ACC112 (cell line): ENCODE measurements around the gene ARL3.
"Not testable (repeated sequence)": the region's sequence is repeated elsewhere in the genome, so short reads cannot be mapped to it uniquely, and the experiment has no call there.

Experiments
- H2AFZ ChIP-seq: fragments of 200-600 bp; sonication (generic); one replicate; pipeline ENCODE4 v1.6.0; 2017; ENCODE audit warnings: antibody characterized with exemption, low read length; ENCODE audit not compliant: unreplicated experiment
- H3K27ac ChIP-seq: fragments of 200-600 bp; sonication (generic); 2 replicates; pipeline ENCODE4 v1.5.1; 2014; ENCODE audit warnings: low read depth, mild to moderate bottlenecking, antibody characterized with exemption, low read length, moderate library complexity
- H3K27me3 ChIP-seq: fragments of 200-600 bp; sonication (generic); 2 replicates; pipeline ENCODE4 v1.6.1; 2014; ENCODE audit warnings: mild to moderate bottlenecking, antibody characterized with exemption, low read length, moderate library complexity, mixed read lengths; ENCODE audit not compliant: insufficient read depth
- H3K36me3 ChIP-seq: fragments of 200-600 bp; sonication (generic); 2 replicates; pipeline ENCODE4 v1.6.1; 2016; ENCODE audit warnings: mild to moderate bottlenecking, antibody characterized with exemption, low read length, moderate library complexity, mixed read lengths; ENCODE audit not compliant: insufficient read depth
- H3K4me1 ChIP-seq: fragments of 200-600 bp; sonication (generic); one replicate; pipeline ENCODE4 v1.6.1; 2016; ENCODE audit warnings: low read length, mixed read lengths; ENCODE audit not compliant: insufficient read depth, unreplicated experiment, control insufficient read depth
- H3K4me3 ChIP-seq: fragments of 200-600 bp; sonication (generic); 2 replicates; pipeline ENCODE4 v1.5.1; 2014; ENCODE audit warnings: mild to moderate bottlenecking, low read depth, low read length
- H3K79me2 ChIP-seq: fragments of 200-600 bp; sonication (generic); one replicate; pipeline ENCODE4 v1.6.0; 2016; ENCODE audit warnings: low read length; ENCODE audit not compliant: control insufficient read depth, unreplicated experiment, insufficient read depth

Gene ARL3

DNA sequence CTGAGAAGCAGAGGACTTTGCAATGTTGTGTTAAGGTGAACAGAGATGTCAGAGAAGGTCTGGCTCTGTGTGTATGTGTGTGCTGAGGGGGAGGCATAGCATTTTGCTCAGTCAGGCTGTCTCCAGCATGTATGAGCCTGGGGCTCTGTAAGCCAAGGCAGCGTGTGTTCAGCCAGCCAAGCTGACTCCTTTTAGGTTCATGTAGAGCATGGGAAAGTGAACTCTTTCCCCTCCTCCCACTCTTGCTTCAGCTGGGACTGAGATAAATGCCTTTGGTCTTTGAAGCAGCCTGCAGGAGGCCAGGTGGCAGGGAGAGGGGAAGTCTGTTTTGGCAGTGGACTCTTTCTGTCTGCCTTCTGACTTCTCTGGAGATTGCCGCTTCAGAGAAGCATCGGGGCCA, 4.0 kb upstream of the ARL3 start:
- Histone ChIP-seq H3K4me1 (peaks cover 6% of the 10 kb centered on the region), H3K79me2 (peaks cover 10% of the 10 kb centered on the region), H3K4me3 (no peak overlapping the region), H2AFZ (no peak overlapping the region), H3K27ac (no peak overlapping the region), H3K27me3 (no peaks in the 10 kb centered on the region), H3K36me3 (no peaks in the 10 kb centered on the region)

DNA sequence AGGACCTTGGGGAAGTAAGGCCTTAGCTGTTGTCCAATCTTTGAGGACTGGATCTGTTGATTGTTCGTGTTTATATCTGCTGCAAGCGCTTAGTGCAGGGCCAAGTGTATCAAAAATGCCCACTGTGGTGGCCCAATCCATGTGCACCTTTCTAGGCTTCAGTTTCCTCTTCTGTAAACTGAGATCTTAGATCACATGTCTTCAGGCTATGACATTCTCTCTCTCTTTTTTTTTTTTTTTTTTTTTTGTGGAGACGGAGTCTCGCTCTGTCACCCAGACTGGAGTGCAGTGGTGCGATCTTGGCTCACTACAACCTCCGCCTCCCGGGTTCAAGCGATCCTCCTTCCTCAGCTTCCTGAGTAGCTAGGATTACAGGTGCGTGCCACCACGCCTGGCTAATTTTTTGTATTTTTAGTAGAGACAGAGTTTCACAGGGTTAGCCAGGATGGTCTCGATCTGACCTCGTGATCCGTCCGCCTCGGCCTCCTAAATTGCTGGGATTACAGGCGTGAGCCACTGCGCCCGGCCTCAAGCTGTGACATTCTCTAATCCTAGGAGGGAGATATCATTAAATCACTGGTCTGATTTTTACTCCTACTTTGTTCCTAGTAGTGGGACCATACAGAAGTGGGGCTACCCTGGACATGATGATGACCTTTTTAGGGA, 2.8 kb upstream of the ARL3 start:
- not testable (repeated sequence) for H3K4me3 ChIP-seq

DNA sequence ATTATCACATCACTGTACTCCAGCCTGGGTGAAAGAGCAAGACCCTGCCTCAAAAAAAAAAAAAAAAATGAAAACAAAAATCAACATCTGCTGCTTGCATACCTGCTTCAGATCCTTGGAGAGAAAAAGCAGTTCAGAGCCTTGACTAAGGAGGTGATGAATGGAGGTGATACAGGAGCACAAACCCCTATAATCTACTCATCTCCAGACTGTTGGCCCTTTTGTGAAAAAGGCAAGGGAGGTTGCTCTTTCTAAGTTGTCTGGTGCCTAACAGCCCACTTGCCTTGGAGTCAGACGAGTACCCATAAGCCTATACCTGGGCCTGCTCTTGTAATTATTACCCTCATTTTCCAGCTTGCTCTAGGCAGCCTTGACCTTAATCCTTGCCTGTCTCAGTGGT, 1.7 kb upstream of the ARL3 start:
- no peak overlapping the region for H2AFZ ChIP-seq
- peak overlapping the region; percentile 90; the same call in 1 of the 2 replicates for H3K4me3 ChIP-seq
- H3K27ac ChIP-seq = no peak overlapping the region
- H3K27me3 ChIP-seq = no peaks in the 10 kb centered on the region
- peaks cover 26% of the 10 kb centered on the region for H3K79me2 ChIP-seq
- H3K36me3 ChIP-seq = no peaks in the 10 kb centered on the region
- peaks cover 18% of the 10 kb centered on the region for H3K4me1 ChIP-seq

More for the DNA sequence above, 2.8 kb upstream of the ARL3 start:
- Histone ChIP-seq H3K79me2 (peaks cover 18% of the 10 kb centered on the region), H3K4me1 (peaks cover 11% of the 10 kb centered on the region)
- H3K27ac ChIP-seq, H2AFZ ChIP-seq, H3K27me3 ChIP-seq, H3K36me3 ChIP-seq: not testable (repeated sequence)

GRCh38 chr10:102714621-102715455, 641 bp upstream of the ARL3 start, which contains the start of gene SFXN2:
SFXN2 (plus strand) TSS chr10:102714636; CDS start chr10:102726637, 12,001 bp downstream.
- Histone ChIP-seq H3K27ac (peak within 1 kb of the TSS; percentile 86), H3K4me1 (peaks cover 27% of the 10 kb centered on the region), H3K27me3 (no peaks in the 10 kb centered on the region), H3K4me3 (peak within 1 kb of the TSS; percentile 90), H3K79me2 (peaks cover 36% of the 10 kb centered on the region), H3K36me3 (no peaks in the 10 kb centered on the region), H2AFZ (peak within 1 kb of the TSS; percentile 84)

- peaks cover 36% of the 10 kb centered on the region for H3K79me2 ChIP-seq
- peak overlapping the region; percentile 78 for H2AFZ ChIP-seq
- H3K4me1 ChIP-seq = peaks cover 27% of the 10 kb centered on the region
- H3K27me3 ChIP-seq = no peaks in the 10 kb centered on the region
- no peaks in the 10 kb centered on the region for H3K36me3 ChIP-seq
- H3K27ac ChIP-seq = peak overlapping the region; percentile 86
- H3K4me3 ChIP-seq = peak overlapping the region; percentile 90
Observed at GRCh38 chr10:102713539-102713813, 721 bp downstream of the ARL3 start.

DNA sequence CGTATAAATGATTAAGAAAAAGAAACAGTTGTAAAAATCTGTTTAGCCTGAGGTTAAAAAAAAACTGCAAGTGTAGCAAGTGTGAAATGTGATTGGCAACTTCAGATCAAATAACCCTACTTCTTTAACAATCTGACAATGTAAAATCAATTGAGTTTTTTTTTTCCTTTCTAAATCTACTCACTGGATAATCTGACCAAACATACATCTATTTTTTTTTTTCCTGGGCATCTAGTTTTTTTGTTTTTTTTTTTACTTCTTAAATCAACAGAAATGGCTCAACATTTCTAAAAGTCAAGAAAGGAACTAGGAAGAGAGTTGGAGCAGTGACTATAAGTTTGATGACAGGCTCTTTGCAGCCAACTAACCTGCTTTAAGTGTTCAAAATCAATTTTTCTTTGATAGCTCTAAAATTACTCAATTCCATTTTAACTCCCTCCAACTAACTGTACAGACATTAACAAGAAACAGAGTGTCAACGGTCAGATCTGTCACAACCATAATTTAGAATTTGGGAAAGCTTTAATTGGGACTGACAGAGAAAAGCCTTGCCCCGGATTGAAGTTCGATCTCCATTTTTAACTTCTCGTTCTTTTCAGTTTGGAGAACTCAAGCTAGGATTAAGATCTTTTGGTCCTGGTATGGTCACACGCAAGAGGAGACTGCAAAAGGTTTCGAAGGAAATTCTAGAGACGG, 1.2 kb downstream of the ARL3 start:
- peaks cover 27% of the 10 kb centered on the region for H3K4me1 ChIP-seq
- H3K4me3 ChIP-seq = peak overlapping the region; percentile 90
- peak overlapping the region; percentile 86 for H3K27ac ChIP-seq
- H3K79me2 ChIP-seq = peaks cover 36% of the 10 kb centered on the region
- H3K36me3 ChIP-seq = no peaks in the 10 kb centered on the region
- H2AFZ ChIP-seq = peak overlapping the region; percentile 78
- no peaks in the 10 kb centered on the region for H3K27me3 ChIP-seq

- Histone ChIP-seq H3K36me3 (no peaks in the 10 kb centered on the region), H3K4me1 (peaks cover 30% of the 10 kb centered on the region), H3K79me2 (peaks cover 36% of the 10 kb centered on the region), H3K4me3 (peak overlapping the region; percentile 90), H3K27me3 (no peaks in the 10 kb centered on the region), H2AFZ (no peak overlapping the region), H3K27ac (no peak overlapping the region)
Observed at GRCh38 chr10:102712089-102712488, 2.1 kb downstream of the ARL3 start.

DNA sequence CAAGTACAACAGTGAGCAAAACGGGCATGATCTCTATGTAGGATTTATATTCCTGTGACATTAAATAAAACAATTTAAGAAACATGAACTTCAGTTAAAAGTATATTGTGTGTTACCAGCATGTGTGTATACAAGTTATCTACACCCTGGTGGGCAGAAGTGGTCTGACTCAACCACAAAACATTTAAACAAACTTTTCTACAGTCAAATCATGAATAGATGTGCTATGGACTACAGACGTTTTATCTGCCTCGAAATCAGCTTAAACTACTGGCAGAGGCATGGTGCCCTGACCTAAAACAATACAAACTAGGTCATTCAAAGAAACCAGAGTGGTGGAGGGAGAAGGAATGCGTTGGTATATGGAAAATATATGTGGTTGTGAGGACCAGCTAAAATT, 3.6 kb downstream of the ARL3 start:
- H3K4me1 ChIP-seq = peaks cover 30% of the 10 kb centered on the region
- peak overlapping the region; percentile 7; the same call in 1 of the 2 replicates for H3K27ac ChIP-seq
- no peaks in the 10 kb centered on the region for H3K27me3 ChIP-seq
- H3K79me2 ChIP-seq = peaks cover 27% of the 10 kb centered on the region
- H2AFZ ChIP-seq = no peak overlapping the region
- no peak overlapping the region; the same call in 1 of the 2 replicates for H3K4me3 ChIP-seq
- no peaks in the 10 kb centered on the region for H3K36me3 ChIP-seq

- H3K27ac ChIP-seq = no peak overlapping the region
- H3K79me2 ChIP-seq = peaks cover 10% of the 10 kb centered on the region
- no peaks in the 10 kb centered on the region for H3K27me3 ChIP-seq
- H3K4me1 ChIP-seq = peaks cover 17% of the 10 kb centered on the region
- H3K4me3 ChIP-seq = no peak overlapping the region
- no peaks in the 10 kb centered on the region for H3K36me3 ChIP-seq
- no peak overlapping the region for H2AFZ ChIP-seq
Observed at GRCh38 chr10:102705531-102705930, 8.7 kb downstream of the ARL3 start.

DNA sequence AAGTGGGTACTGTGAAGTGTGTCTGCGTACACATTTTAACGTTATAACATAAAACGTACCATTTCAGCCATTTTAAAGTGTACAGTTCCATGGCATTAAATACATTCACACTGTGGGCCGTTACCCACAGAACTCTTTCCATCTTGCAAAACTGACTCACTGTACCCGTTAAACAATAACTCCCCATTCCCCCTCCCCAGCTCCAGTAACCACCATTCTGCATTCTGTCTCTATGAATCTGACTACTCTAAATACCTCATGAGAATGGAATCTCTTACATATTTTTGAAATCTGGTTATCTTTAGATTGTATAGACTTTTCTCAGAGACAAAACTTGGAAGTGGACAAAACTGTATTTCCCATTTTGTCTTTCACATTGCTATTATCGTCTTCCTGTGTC, 9.3 kb downstream of the ARL3 start:
- H3K36me3 ChIP-seq = no peaks in the 10 kb centered on the region
- no peak overlapping the region for H3K4me3 ChIP-seq
- H3K79me2 ChIP-seq = peaks cover 3% of the 10 kb centered on the region
- no peak overlapping the region for H3K27ac ChIP-seq
- H3K27me3 ChIP-seq = no peaks in the 10 kb centered on the region
- peaks cover 12% of the 10 kb centered on the region for H3K4me1 ChIP-seq
- no peak overlapping the region for H2AFZ ChIP-seq
